GM12891 (cell line): ENCODE results near the gene CLSTN3.

ENCODE experiments used
- PAX5 ChIP-seq: IDR thresholded peaks from 2 replicates; pipeline ENCODE4 v1.6.1; 2011; ENCODE audit warnings: low read length, moderate library complexity, mild to moderate bottlenecking; ENCODE audit not compliant: insufficient read depth, severe bottlenecking
- POLR2A ChIP-seq: IDR thresholded peaks from 2 replicates; pipeline ENCODE4 v1.6.1; 2011; ENCODE audit warnings: low read depth, low read length, control low read depth
- POLR2AphosphoS5 ChIP-seq: IDR thresholded peaks from 2 replicates; pipeline ENCODE4 v1.6.1; 2011; ENCODE audit warnings: low read depth, low read length, control low read depth
- SPI1 ChIP-seq: IDR thresholded peaks from 2 replicates; pipeline ENCODE4 v1.6.1; 2011; ENCODE audit warnings: low read depth, low read length, control low read depth
- TAF1 ChIP-seq: IDR thresholded peaks from 2 replicates; pipeline ENCODE4 v1.6.1; 2011; ENCODE audit warnings: low read depth, low read length, control low read depth

DNA sequence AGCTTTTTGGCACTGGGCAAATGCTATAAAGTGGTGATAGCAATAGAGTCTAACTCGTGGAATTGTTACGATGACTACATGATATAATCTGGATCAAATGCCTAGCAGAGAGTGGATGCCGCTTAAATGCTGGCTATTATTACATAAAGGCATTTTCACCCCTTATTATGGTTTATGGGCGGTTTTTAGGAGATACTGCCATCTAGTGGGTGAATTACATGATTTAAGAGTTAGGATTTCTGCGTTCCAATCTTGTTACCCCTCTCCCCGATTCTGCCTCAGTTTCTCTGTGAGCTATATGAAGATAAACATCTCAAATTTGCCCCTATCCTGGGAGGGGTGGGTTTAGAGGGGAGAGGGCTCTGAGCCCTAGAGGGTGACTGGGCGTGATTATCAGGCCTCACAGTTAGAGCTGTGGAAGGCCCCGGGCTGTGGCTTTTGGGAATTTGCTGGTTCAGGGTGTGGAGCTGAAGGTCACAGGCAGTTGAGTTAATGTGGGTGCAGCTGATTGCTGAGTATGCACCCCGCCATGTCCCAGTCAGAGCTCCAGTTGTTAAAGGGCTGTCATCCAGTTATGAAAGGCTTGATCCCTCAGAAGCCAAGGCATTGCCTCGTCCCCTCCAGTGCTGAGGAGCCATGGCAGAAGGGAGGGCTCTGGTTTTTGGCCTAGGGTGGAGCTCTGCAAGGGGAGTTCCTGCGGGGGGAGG is 14.4 kb downstream of the CLSTN3 start:
- no peak for TF ChIP-seq POLR2AphosphoS5
- TF ChIP-seq TAF1 = no peak
- TF ChIP-seq POLR2A = no peak
- no peak for TF ChIP-seq SPI1
- no peak for TF ChIP-seq PAX5
